ENCODE data around the gene MTAP.
A peak's percentile ranks its signal among the peaks of the same experiment; 100 is the strongest.

The MTAP gene

GRCh38 chr9:21969011-21969940 lies 166.8 kb downstream of the MTAP start:
- no peak for DNase-seq (ENCODE audit: low read depth in 3 of 3)

GRCh38 chr9:21969951-21970799 lies 167.7 kb downstream of the MTAP start:
- no peak for DNase-seq (ENCODE audit: low read depth in 3 of 3)

DNA sequence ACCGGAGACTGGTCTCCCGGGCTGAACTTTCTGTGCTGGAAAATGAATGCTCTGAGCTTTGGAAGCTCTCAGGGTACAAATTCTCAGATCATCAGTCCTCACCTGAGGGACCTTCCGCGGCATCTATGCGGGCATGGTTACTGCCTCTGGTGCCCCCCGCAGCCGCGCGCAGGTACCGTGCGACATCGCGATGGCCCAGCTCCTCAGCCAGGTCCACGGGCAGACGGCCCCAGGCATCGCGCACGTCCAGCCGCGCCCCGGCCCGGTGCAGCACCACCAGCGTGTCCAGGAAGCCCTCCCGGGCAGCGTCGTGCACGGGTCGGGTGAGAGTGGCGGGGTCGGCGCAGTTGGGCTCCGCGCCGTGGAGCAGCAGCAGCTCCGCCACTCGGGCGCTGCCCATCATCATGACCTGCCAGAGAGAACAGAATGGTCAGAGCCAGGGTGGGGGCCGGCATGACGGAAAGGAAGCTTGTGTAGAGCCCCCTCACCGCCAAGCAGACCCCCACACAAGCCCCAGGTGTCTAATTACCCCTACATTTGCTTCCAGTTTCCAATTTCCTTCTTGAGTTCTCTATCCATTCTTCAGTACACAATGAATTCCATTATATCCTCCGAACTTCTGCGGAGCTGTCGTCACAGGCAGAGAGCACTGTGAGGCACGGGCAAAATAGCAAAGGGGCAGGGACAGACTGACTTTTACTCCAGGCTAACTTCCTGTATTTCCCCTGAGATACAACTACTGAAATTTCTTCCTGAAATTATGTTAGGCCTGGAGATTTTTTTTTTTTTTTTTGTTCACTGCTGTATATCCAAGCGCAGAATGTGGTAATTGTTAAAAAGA lies 168.6 kb downstream of the MTAP start:
- no peak for DNase-seq (ENCODE audit: low read depth in 3 of 3)

GRCh38 chr9:21972361-21972760 lies 169.9 kb downstream of the MTAP start:
- DNase-seq (ENCODE audit: low read depth in 3 of 3), result no peak

DNA sequence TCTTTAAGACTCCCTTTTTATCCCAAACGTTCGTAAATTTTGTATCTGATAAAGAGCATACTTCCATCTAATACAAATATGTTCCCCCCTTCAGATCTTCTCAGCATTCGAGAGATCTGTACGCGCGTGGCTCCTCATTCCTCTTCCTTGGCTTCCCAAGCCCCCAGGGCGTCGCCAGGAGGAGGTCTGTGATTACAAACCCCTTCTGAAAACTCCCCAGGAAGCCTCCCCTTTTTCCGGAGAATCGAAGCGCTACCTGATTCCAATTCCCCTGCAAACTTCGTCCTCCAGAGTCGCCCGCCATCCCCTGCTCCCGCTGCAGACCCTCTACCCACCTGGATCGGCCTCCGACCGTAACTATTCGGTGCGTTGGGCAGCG lies 171.9 kb downstream of the MTAP start:
- DNase-seq (ENCODE audit: low read depth in 3 of 3), result no peak

- DNase-seq (ENCODE audit: low read depth in 3 of 3), result peak in 2 of 3 experiments; percentile 38 to 46
Measured at GRCh38 chr9:21974722-21975409, 172.4 kb downstream of the MTAP start.

- DNase-seq (ENCODE audit: low read depth in 3 of 3), result no peak
Measured at GRCh38 chr9:21976334-21976875, 174.0 kb downstream of the MTAP start.

- no peak for DNase-seq (ENCODE audit: low read depth in 3 of 3)
Measured at GRCh38 chr9:21982391-21982790, 180.0 kb downstream of the MTAP start.

DNA sequence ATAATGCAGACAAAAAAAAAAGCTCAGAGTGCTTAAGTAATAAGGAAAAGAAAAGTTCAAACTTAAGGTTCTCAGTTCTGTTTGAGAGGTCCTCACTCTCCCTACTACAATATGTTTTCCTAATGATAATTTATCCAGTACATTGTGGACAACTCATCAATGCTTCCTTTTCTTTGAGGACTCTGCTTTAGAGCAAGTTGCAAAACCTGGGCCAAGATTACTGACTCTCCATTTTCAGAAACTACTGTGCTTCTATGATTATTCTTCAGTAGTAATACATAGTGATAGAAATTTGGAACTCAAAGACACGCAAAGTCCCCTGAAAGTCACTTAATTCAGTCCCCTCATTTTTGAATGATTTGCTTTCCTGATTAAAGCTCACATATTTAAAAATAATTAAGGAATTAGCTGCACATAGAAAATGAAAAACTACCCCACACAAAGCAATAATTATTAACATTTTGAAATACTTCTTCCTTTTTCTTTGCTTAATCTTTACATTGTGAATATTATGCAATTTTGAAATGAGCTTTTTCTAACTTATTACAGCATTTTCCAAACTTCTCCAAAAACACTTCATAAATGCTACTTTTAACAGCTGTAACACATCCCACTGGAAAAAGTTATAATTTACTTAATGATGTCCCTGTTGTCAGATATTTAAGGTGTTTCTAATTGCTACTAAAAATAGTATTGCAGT lies 180.6 kb downstream of the MTAP start:
- DNase-seq (ENCODE audit: low read depth in 3 of 3), result no peak

DNA sequence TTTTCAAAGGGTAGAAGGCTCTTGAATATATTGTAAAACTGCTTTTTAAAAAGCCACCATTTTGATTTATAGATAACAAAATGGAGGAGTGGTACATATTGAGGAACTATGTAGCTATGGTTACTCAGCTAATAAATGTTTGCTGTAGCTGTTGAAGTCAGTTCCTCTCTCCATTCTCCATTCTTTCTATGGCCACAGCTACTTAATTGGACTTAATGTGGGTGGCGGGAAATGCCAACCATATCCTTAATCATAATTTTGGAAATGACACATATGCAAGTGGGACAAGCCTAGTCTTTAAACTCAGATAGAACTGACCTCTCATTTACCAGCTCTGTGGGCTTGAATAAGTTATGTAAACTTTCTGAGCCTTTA lies 181.1 kb downstream of the MTAP start:
- DNase-seq (ENCODE audit: low read depth in 3 of 3), result no peak

GRCh38 chr9:21984101-21984500 lies 181.7 kb downstream of the MTAP start:
- no peak for DNase-seq (ENCODE audit: low read depth in 3 of 3)

GRCh38 chr9:21985964-21986667 lies 183.7 kb downstream of the MTAP start:
- no peak for DNase-seq (ENCODE audit: low read depth in 3 of 3)
